H9 (cell line): ENCODE measurements around the gene SLFN5. TPM values are rescaled to one million over a fixed set of nuclear protein-coding genes. Genes with fewer than 3 reads are reported as not detected.
"Not testable (repeated sequence)": the region's sequence is repeated elsewhere in the genome, so short reads cannot be mapped to it uniquely, and the experiment has no call there.

Source experiments
- DNase-seq: peaks from one replicate; pipeline ENCODE4 v3.0.0-alpha.2; 2017
- H2AFZ ChIP-seq: one replicate; pipeline ENCODE4 v1.6.1; 2013; ENCODE audit warnings: mild to moderate bottlenecking, low read length, control low read depth, moderate library complexity
- H2AK5ac ChIP-seq: 2 replicates; pipeline ENCODE4 v1.6.1; 2013; ENCODE audit warnings: low read length, control low read depth, mixed read lengths; ENCODE audit not compliant: insufficient read length
- H2BK120ac ChIP-seq: one replicate; pipeline ENCODE4 v1.6.1; 2013; ENCODE audit warnings: low read depth, mild to moderate bottlenecking, low read length, control low read depth, inconsistent platforms; ENCODE audit not compliant: poor library complexity, severe bottlenecking
- H2BK12ac ChIP-seq: 2 replicates; pipeline ENCODE4 v1.6.1; 2013; ENCODE audit warnings: low read length, control low read depth, mixed read lengths, low read depth; ENCODE audit not compliant: insufficient read length
- H2BK15ac ChIP-seq: 2 replicates; pipeline ENCODE4 v1.6.1; 2013; ENCODE audit warnings: low read depth, low read length, control low read depth
- H2BK20ac ChIP-seq: one replicate; pipeline ENCODE4 v1.6.1; 2013; ENCODE audit warnings: low read depth, mild to moderate bottlenecking, low read length, control low read depth, inconsistent platforms; ENCODE audit not compliant: poor library complexity, severe bottlenecking
- H2BK5ac ChIP-seq: 2 replicates; pipeline ENCODE4 v1.6.1; 2013; ENCODE audit warnings: low read length, control low read depth, mixed read lengths; ENCODE audit not compliant: insufficient read length
- H3K14ac ChIP-seq: 2 replicates; pipeline ENCODE4 v1.6.1; 2013; ENCODE audit warnings: low read length, control low read depth; ENCODE audit not compliant: insufficient read depth
- H3K18ac ChIP-seq: 2 replicates; pipeline ENCODE4 v1.6.1; 2013; ENCODE audit warnings: low read depth, mild to moderate bottlenecking, mixed read lengths, low read length, control low read depth; ENCODE audit not compliant: insufficient read length
- H3K23ac ChIP-seq: 2 replicates; pipeline ENCODE4 v1.6.1; 2013; ENCODE audit warnings: low read length, control low read depth, mixed read lengths, low read depth; ENCODE audit not compliant: insufficient read length
- H3K23me2 ChIP-seq: 2 replicates; pipeline ENCODE4 v1.6.1; 2013; ENCODE audit warnings: low read depth, mild to moderate bottlenecking, mixed read lengths, low read length, control low read depth; ENCODE audit not compliant: insufficient read length, poor library complexity, severe bottlenecking
- H3K27ac ChIP-seq: 2 replicates; pipeline ENCODE4 v1.5.1; 2013; ENCODE audit warnings: low read length, control low read depth, mixed read lengths, low read depth; ENCODE audit not compliant: insufficient read length
- H3K27me3 ChIP-seq: 2 replicates; pipeline ENCODE4 v1.6.1; 2013; ENCODE audit warnings: low read length, control low read depth, inconsistent platforms; ENCODE audit not compliant: insufficient read depth
- H3K4ac ChIP-seq: 2 replicates; pipeline ENCODE4 v1.6.1; 2013; ENCODE audit warnings: low read depth, mild to moderate bottlenecking, control low read depth, inconsistent platforms, low read length, moderate library complexity
- H3K4me1 ChIP-seq: 2 replicates; pipeline ENCODE4 v1.6.1; 2013; ENCODE audit warnings: low read length, control low read depth, inconsistent platforms; ENCODE audit not compliant: insufficient read depth
- H3K4me2 ChIP-seq: 2 replicates; pipeline ENCODE4 v1.6.1; 2013; ENCODE audit warnings: low read length, control low read depth, mixed read lengths; ENCODE audit not compliant: insufficient read length, insufficient read depth
- H3K56ac ChIP-seq: 2 replicates; pipeline ENCODE4 v1.6.1; 2013; ENCODE audit warnings: low read depth, mild to moderate bottlenecking, mixed read lengths, low read length, control low read depth; ENCODE audit not compliant: insufficient read length
- H3K79me1 ChIP-seq: 2 replicates; pipeline ENCODE4 v1.6.1; 2013; ENCODE audit warnings: low read depth, mild to moderate bottlenecking, moderate library complexity, low read length, control low read depth, inconsistent platforms; ENCODE audit not compliant: insufficient read depth, poor library complexity, severe bottlenecking
- H3K79me2 ChIP-seq: 2 replicates; pipeline ENCODE4 v1.6.1; 2013; ENCODE audit warnings: low read length, control low read depth, inconsistent platforms; ENCODE audit not compliant: insufficient read depth
- H3K9ac ChIP-seq: 2 replicates; pipeline ENCODE4 v1.6.1; 2013; ENCODE audit warnings: low read length, control low read depth, mixed read lengths; ENCODE audit not compliant: insufficient read length; ENCODE audit errors: extremely low read depth
- H3K9me3 ChIP-seq: one replicate; pipeline ENCODE4 v1.6.1; 2013; ENCODE audit warnings: low read depth, low read length, inconsistent platforms; ENCODE audit not compliant: control insufficient read depth
- H3T11ph ChIP-seq: one replicate; pipeline ENCODE4 v1.6.1; 2013; ENCODE audit warnings: mild to moderate bottlenecking, low read length, control low read depth, inconsistent platforms
- H4K20me1 ChIP-seq: one replicate; pipeline ENCODE4 v1.6.1; 2013; ENCODE audit not compliant: control insufficient read depth, insufficient read length, insufficient read depth
- H4K5ac ChIP-seq: 2 replicates; pipeline ENCODE4 v1.6.1; 2013; ENCODE audit warnings: low read depth, mild to moderate bottlenecking, mixed read lengths, low read length, control low read depth; ENCODE audit not compliant: insufficient read length
- H4K8ac ChIP-seq: replicated peaks from 2 replicates; pipeline ENCODE4 v1.6.1; 2013; ENCODE audit warnings: low read length, control low read depth, mixed read lengths, low read depth; ENCODE audit not compliant: insufficient read length
- H4K91ac ChIP-seq: 2 replicates; pipeline ENCODE4 v1.6.1; 2013; ENCODE audit warnings: low read depth, mild to moderate bottlenecking, moderate library complexity, mixed read lengths, low read length, control low read depth; ENCODE audit not compliant: insufficient read length
- H3K27ac Mint-ChIP-seq, 3 experiments: 2 replicates in 2 of 3; 3 replicates in 1 of 3; pipeline ENCODE4 v1.8.0; 2020 to 2021; ENCODE audit warnings: mixed read lengths in 3 of 3, mild to moderate bottlenecking in 1 of 3, moderate library complexity in 1 of 3
- H3K27me3 Mint-ChIP-seq: 2 replicates; pipeline ENCODE4 v1.8.0; 2021; ENCODE audit warnings: low read depth, mild to moderate bottlenecking, moderate library complexity, mixed read lengths
- H3K36me3 Mint-ChIP-seq, 3 experiments: 2 replicates in 2 of 3; 3 replicates in 1 of 3; pipeline ENCODE4 v1.8.0; 2020 to 2021; ENCODE audit warnings: low read depth in 3 of 3, mixed read lengths in 3 of 3; ENCODE audit not compliant: insufficient read depth in 1 of 3
- H3K4me1 Mint-ChIP-seq, 2 experiments: 2 replicates each; pipeline ENCODE4 v1.8.0; 2020; ENCODE audit warnings: mixed read lengths in 2 of 2
- H3K4me3 Mint-ChIP-seq, 2 experiments: 2 replicates in 1 of 2; 3 replicates in 1 of 2; pipeline ENCODE4 v1.8.0; 2020 to 2021; ENCODE audit warnings: mild to moderate bottlenecking in 2 of 2, mixed read lengths in 2 of 2, moderate library complexity in 1 of 2
- H3K9me3 Mint-ChIP-seq, 2 experiments: 2 replicates in 1 of 2; 3 replicates in 1 of 2; pipeline ENCODE4 v1.8.0; 2020; ENCODE audit warnings: mild to moderate bottlenecking in 2 of 2, mixed read lengths in 2 of 2, moderate library complexity in 1 of 2
- WGBS: extraction: QIAGEN DNeasy Blood & Tissue Kit; methylation state at CpG from one replicate; pipeline ENCODE4 v1.1.7; 2013; ENCODE audit warnings: missing lambda C conversion rate, low lambda C conversion rate, mixed read lengths; ENCODE audit not compliant: insufficient read length; ENCODE audit errors: extremely low coverage; 5-methylcytosine and 5-hydroxymethylcytosine counted together
- total RNA-seq: library from RNA; stranded (reverse); gene quantifications from 2 replicates; pipeline ENCODE4 v1.2.1, GENCODE V29; 2021
- TF ChIP-seq, protein P1 (sequence below): fragments of 200-600 bp; sonication (generic); conservative IDR thresholded peaks from 3 replicates; pipeline ENCODE4 v1.8.0; 2021; ENCODE audit warnings: antibody characterized with exemption, mild to moderate bottlenecking

The SLFN5 gene
- total RNA-seq, 1 experiment from 2014 or later, result 2.9 TPM

DNA sequence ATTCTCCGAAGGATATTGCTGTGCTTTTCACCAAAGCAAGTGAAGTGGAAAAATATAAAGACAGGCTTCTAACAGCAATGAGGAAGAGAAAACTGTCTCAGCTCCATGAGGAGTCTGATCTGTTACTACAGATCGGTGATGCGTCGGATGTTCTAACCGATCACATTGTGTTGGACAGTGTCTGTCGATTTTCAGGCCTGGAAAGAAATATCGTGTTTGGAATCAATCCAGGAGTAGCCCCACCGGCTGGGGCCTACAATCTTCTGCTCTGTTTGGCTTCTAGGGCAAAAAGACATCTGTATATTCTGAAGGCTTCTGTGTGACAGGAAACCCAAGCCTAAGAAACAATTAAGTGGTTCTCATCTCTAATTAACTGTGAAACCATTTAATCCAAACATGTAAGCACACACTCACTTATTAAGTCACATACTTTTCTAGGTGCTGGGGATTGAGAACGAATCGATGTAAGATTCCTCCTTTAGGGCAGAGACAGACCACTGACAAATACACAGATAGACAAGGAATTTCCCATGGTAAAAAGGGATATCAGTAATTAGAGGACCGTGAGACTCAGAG is 22.8 kb downstream of the SLFN5 start:
- Histone ChIP-seq H2BK12ac (no peak overlapping the region), H3K4me1 (no peaks in the 10 kb centered on the region), H3K27me3 (no peaks in the 10 kb centered on the region), H4K91ac (no peak overlapping the region), H2BK15ac (no peak overlapping the region), H3K23me2 (no peaks in the 10 kb centered on the region), H3K4ac (no peak overlapping the region), H3K23ac (no peak overlapping the region), H4K8ac (no peak overlapping the region), H3K79me2 (no peaks in the 10 kb centered on the region), H3K18ac (no peak overlapping the region), H3K14ac (no peak overlapping the region), H3T11ph (no peak overlapping the region), H3K27ac (no peak overlapping the region), H3K79me1 (no peaks in the 10 kb centered on the region), H4K20me1 (no peaks in the 10 kb centered on the region), H2BK120ac (no peak overlapping the region), H3K9me3 (no peaks in the 10 kb centered on the region), H3K56ac (no peak overlapping the region), H3K4me2 (no peak overlapping the region), H2BK5ac (no peak overlapping the region), H2AFZ (no peak overlapping the region), H3K9ac (no peak overlapping the region), H2AK5ac (no peak overlapping the region), H4K5ac (no peak overlapping the region), H2BK20ac (no peak overlapping the region)
- Mint-ChIP-seq H3K27ac (no peak overlapping the region), H3K27me3 (no peaks in the 10 kb centered on the region), H3K4me1 (no peaks in the 10 kb centered on the region), H3K9me3 (no peaks in the 10 kb centered on the region), H3K4me3 (no peak overlapping the region), H3K36me3 (no peaks in the 10 kb centered on the region; a peak in 1 of 7 replicates)
- TF ChIP-seq, protein P1, sequence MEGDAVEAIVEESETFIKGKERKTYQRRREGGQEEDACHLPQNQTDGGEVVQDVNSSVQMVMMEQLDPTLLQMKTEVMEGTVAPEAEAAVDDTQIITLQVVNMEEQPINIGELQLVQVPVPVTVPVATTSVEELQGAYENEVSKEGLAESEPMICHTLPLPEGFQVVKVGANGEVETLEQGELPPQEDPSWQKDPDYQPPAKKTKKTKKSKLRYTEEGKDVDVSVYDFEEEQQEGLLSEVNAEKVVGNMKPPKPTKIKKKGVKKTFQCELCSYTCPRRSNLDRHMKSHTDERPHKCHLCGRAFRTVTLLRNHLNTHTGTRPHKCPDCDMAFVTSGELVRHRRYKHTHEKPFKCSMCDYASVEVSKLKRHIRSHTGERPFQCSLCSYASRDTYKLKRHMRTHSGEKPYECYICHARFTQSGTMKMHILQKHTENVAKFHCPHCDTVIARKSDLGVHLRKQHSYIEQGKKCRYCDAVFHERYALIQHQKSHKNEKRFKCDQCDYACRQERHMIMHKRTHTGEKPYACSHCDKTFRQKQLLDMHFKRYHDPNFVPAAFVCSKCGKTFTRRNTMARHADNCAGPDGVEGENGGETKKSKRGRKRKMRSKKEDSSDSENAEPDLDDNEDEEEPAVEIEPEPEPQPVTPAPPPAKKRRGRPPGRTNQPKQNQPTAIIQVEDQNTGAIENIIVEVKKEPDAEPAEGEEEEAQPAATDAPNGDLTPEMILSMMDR, result no peak
- DNase-seq, result no peak
- no CpG with 5 or more reads among the region's 11 CpGs for WGBS

DNA sequence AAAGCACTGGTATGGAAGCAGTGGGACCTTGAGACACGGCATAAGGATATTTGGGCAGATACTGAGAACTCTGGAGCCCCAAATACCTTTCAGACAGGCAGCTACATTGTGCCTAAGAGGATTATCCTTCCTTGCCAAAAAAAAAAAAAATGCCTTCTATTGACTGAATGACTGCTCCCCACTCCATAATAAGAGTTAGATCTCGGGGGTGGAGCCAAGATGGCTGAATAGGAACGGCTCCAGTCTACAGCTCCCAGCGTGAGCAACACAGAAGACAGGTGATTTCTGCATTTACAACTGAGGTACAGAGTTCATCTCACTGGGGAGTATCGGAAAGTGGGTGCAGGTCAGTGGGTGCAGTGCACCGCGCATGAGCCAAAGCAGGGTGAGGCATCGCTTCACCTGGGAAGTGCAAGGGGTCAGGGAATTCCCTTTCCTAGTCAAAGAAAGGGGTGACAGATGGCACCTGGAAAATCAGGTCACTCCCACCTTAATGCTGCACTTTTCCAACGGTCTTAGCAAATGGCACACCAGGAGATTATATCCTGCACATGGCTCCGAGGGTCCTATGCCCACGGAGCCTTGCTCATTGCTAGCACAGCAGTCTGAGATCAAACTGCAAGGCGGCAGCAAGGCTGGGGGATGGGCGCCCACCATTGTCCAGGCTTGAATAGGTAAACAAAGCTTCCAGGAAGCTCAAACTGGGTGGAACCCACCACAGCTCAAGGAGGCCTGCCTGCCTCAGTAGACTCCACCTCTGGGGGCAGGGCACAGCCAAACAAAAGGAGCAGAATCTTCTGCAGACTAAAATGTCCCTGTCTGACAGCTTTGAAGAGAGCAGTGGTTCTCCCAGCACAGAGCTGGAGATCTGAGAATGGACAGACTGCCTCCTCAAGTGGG is 31.5 kb downstream of the SLFN5 start:
- H3K27me3 Mint-ChIP-seq, DNase-seq, H3K18ac ChIP-seq, H3K4me1 Mint-ChIP-seq, H2BK120ac ChIP-seq, H2AFZ ChIP-seq, H4K20me1 ChIP-seq, H2BK15ac ChIP-seq, H2BK20ac ChIP-seq, H3K27ac ChIP-seq, H3K27me3 ChIP-seq, H2AK5ac ChIP-seq, H3K23me2 ChIP-seq, H2BK5ac ChIP-seq, H3K79me2 ChIP-seq, H3K36me3 Mint-ChIP-seq, H3K14ac ChIP-seq, H3K4me1 ChIP-seq, H3K9me3 ChIP-seq, H3K4ac ChIP-seq, H3K79me1 ChIP-seq, H3K4me2 ChIP-seq, H4K5ac ChIP-seq, H4K8ac ChIP-seq, H3K27ac Mint-ChIP-seq, H3K4me3 Mint-ChIP-seq, H3K9ac ChIP-seq, H3T11ph ChIP-seq, H4K91ac ChIP-seq, H2BK12ac ChIP-seq, H3K56ac ChIP-seq, H3K23ac ChIP-seq: not testable (repeated sequence)
- WGBS, result no CpG with 5 or more reads among the region's 13 CpGs
- H3K9me3 Mint-ChIP-seq, result peaks cover 22 to 32% of the 10 kb centered on the region in 2 experiments
